ENCODE results near the gene LEF1. TPM values are rescaled to one million over a fixed set of nuclear protein-coding genes. Genes with fewer than 3 reads are reported as not detected.

The LEF1 gene
- total and polyA plus RNA-seq, 9 of the 15 experiments (the other 6 are each of a cell fraction or from before 2014, with no cell fraction given) = 15.1 to 81.1 (median 29.7) TPM

- DNase-seq (ENCODE audit: extremely low read depth in 1 of 4, low spot score in 3 of 4) = no peak
- H3K4me3 ChIP-seq = no peak overlapping the region
- no peak overlapping the region for H3K9ac ChIP-seq (ENCODE audit: insufficient read depth in 1 of 2, low read depth in 2 of 2, low read length in 2 of 2)
- H4K20me1 ChIP-seq (replicated peaks; ENCODE audit: control insufficient read depth, insufficient read depth, low read length) = no peaks in the 10 kb centered on the region
- no peak for FAIRE-seq
- H2AFZ ChIP-seq (ENCODE audit: low read depth, low read length) = no peak overlapping the region
- ChIA-PET CTCF (ENCODE audit: low intra/inter-chr PET ratio) (no interaction called here), POLR2A (interaction anchor here (0.6 to 0.8 kb wide), 3 partner anchors 9 to 1098 kb away, joined by 3 to 6 read pairs (median 3); no protein-coding TSS in a partner anchor)
- no peaks in the 10 kb centered on the region for H3K27me3 ChIP-seq (ENCODE audit: control insufficient read depth in 2 of 2, insufficient read depth in 2 of 2, low read length in 2 of 2)
- no peaks in the 10 kb centered on the region for H3K9me3 ChIP-seq (replicated peaks; ENCODE audit: control insufficient read depth, insufficient read depth, low read depth, low read length)
- no peak overlapping the region for H3K27ac ChIP-seq (ENCODE audit: extremely low read depth, low read depth, low read length)
- peaks cover 10% of the 10 kb centered on the region for H3K36me3 ChIP-seq (ENCODE audit: control insufficient read depth, insufficient read depth, low read length)
- peak; percentile 65 for ATAC-seq
- TF ChIP-seq PKNOX1 (IDR thresholded peaks at IDR 0.05) = no peak
- TF ChIP-seq MEF2D (tag; conservative IDR thresholded peaks at IDR 0.05; ENCODE audit: low read depth) = 0 out of 2 replicates have a peak, but pooled peaks have one; percentile 28
- no peak for TF ChIP-seq E2F6 (IDR thresholded peaks at IDR 0.05; ENCODE audit: borderline replicate concordance in 1 of 2, extremely low read depth in 1 of 2, insufficient read depth in 1 of 2, insufficient read length in 1 of 2, low read depth in 1 of 2, low read length in 1 of 2, poor library complexity in 1 of 2, severe bottlenecking in 1 of 2)
- no peak for TF ChIP-seq ELK1 (CRISPR knock-in tag; IDR thresholded peaks at IDR 0.05)
- in situ Hi-C loops (cut with MboI) = no loop called here
- H3K4me1 ChIP-seq (replicated peaks in 1 of 2; ENCODE audit: control insufficient read depth in 2 of 2, insufficient read depth in 2 of 2, low read length in 2 of 2) = peaks cover 0 to 10% of the 10 kb centered on the region in 2 experiments; a peak in 2 of 5 replicates
- no peaks in the 10 kb centered on the region for H3K9me1 ChIP-seq (ENCODE audit: control insufficient read depth, insufficient read depth, low read length)
- H3K4me2 ChIP-seq (ENCODE audit: insufficient read depth, low read length) = no peak overlapping the region; the same call in 1 of the 2 replicates
- intact Hi-C loops (cut with micrococcal nuclease) = no loop called here
- no TSS peak for BruUV-seq (replicated peaks)
- 0 out of 3 replicates have a peak, but pooled peaks cover 5% of the 10 kb centered on the region for H3K79me2 ChIP-seq (ENCODE audit: control insufficient read depth, insufficient read depth, low read length)
These were observed 162.4 kb downstream of the LEF1 start for GRCh38 chr4:108006361-108006760.

Data from K562 (cell line).